ENCODE results near the gene MIPOL1. TPM values are rescaled to one million over a fixed set of nuclear protein-coding genes. Genes with fewer than 3 reads are reported as not detected.
A peak's percentile ranks its signal among the peaks of the same experiment; 100 is the strongest.

The MIPOL1 gene
- total and polyA plus RNA-seq, 7 donors, result 0.77 to 5.6 (median 5.1) TPM

- H3K27me3 ChIP-seq (ENCODE audit: insufficient read depth in 3 of 3, low read length in 2 of 3), result peaks cover 0 to 98% (median 67%) of the 10 kb centered on the region in 3 donors
- WGBS, 3 donors, result 16 to 20% (median 19%) methylated on average over 36 of the region's 36 CpGs
- ATAC-seq (no peak), DNase-seq (no peak)
- H3K4me3 ChIP-seq, result peak overlapping the region; percentile 44
- intact Hi-C loops (cut with DNase I), result loop anchor here in 1 of 2 donors (10.0 kb wide), 1 partner anchor 354 kb away; no protein-coding TSS in a partner anchor
- TF ChIP-seq CTCF (IDR thresholded peaks at IDR 0.05), result no peak
- H3K27ac ChIP-seq, result no peak overlapping the region
- H3K9me3 ChIP-seq, result no peaks in the 10 kb centered on the region
- H3K36me3 ChIP-seq (ENCODE audit: insufficient read depth in 1 of 2, low read depth in 1 of 2), result no peaks in the 10 kb centered on the region
- peaks cover 34% of the 10 kb centered on the region for H3K4me1 ChIP-seq
Measured at GRCh38 chr14:37598747-37599506, 401.2 kb downstream of the MIPOL1 start.

GRCh38 chr14:37599507-37600368, 402.0 kb downstream of the MIPOL1 start:
- Histone ChIP-seq H3K27ac (no peak overlapping the region), H3K4me3 (peak overlapping the region; percentile 36), H3K9me3 (no peaks in the 10 kb centered on the region), H3K4me1 (peaks cover 27% of the 10 kb centered on the region), H3K36me3 (ENCODE audit: insufficient read depth in 1 of 2, low read depth in 1 of 2) (no peaks in the 10 kb centered on the region), H3K27me3 (ENCODE audit: insufficient read depth in 3 of 3, low read length in 2 of 3) (peaks cover 0 to 98% (median 67%) of the 10 kb centered on the region in 3 donors)
- TF ChIP-seq CTCF (IDR thresholded peaks at IDR 0.05), result no peak
- DNase-seq, result no peak
- intact Hi-C loops (cut with DNase I), result loop anchor here in 1 of 2 donors (10.0 kb wide), 1 partner anchor 355 kb away; no protein-coding TSS in a partner anchor
- 2% methylated on average over 57 of the region's 57 CpGs for WGBS, 3 donors
- no peak for ATAC-seq

GRCh38 chr14:37600880-37601741, 403.4 kb downstream of the MIPOL1 start:
- ATAC-seq, result no peak
- no peak overlapping the region for H3K27ac ChIP-seq
- intact Hi-C loops (cut with DNase I), result no loop called here
- 22 to 37% (median 33%) methylated on average over 4 of the region's 4 CpGs for WGBS, 3 donors
- no peak for TF ChIP-seq CTCF (IDR thresholded peaks at IDR 0.05)
- H3K4me1 ChIP-seq, result peaks cover 17% of the 10 kb centered on the region
- no peak for DNase-seq
- H3K4me3 ChIP-seq, result no peak overlapping the region
- no peaks in the 10 kb centered on the region for H3K36me3 ChIP-seq (ENCODE audit: insufficient read depth in 1 of 2, low read depth in 1 of 2)
- H3K27me3 ChIP-seq (ENCODE audit: insufficient read depth in 3 of 3, low read length in 2 of 3), result peaks cover 0 to 96% (median 61%) of the 10 kb centered on the region in 3 donors
- H3K9me3 ChIP-seq, result no peaks in the 10 kb centered on the region

- no peak overlapping the region for H3K4me3 ChIP-seq
- H3K27me3 ChIP-seq (ENCODE audit: insufficient read depth in 3 of 3, low read length in 2 of 3), result peaks cover 0 to 92% (median 59%) of the 10 kb centered on the region in 3 donors
- WGBS, 3 donors, result 8 to 12% (median 9%) methylated on average over 22 of the region's 22 CpGs
- no peak for TF ChIP-seq CTCF (IDR thresholded peaks at IDR 0.05)
- H3K9me3 ChIP-seq, result no peaks in the 10 kb centered on the region
- intact Hi-C loops (cut with DNase I), result no loop called here
- no peak overlapping the region for H3K27ac ChIP-seq
- peaks cover 17% of the 10 kb centered on the region for H3K4me1 ChIP-seq
- H3K36me3 ChIP-seq (ENCODE audit: insufficient read depth in 1 of 2, low read depth in 1 of 2), result no peaks in the 10 kb centered on the region
- no peak for DNase-seq
- no peak for ATAC-seq
Measured at GRCh38 chr14:37601865-37602264, 404.1 kb downstream of the MIPOL1 start.

Other genes starting within 250 kb of the MIPOL1 start
- under 1 TPM; 0.13 to 0.37 (median 0.21) TPM for gene SLC25A21, start 25.3 kb upstream of the MIPOL1 start, total RNA-seq
- gene SLC25A21, start 25.3 kb upstream of the MIPOL1 start, polyA plus RNA-seq, result under 1 TPM in 2 of 3 donors, not detected in 1; 0.07 to 0.21 TPM

Measured in psoas muscle (tissue), 8 donors.